OCI-LY7 (cell line): ENCODE data around the gene TTLL7.

Experiments
- CTCF ChIP-seq: fragments of 200-600 bp; sonication (generic); conservative IDR thresholded peaks from 2 replicates; pipeline ENCODE4 v1.5.1; 2014; ENCODE audit warnings: mild to moderate bottlenecking, antibody characterized with exemption, low read length, moderate library complexity, mixed read lengths
- EZH2phosphoT487 ChIP-seq: fragments of 200-600 bp; sonication (generic); IDR thresholded peaks from 2 replicates; pipeline ENCODE4 v1.6.1; 2018; ENCODE audit warnings: low read depth, borderline replicate concordance, mild to moderate bottlenecking, mixed run types, antibody characterized with exemption, low read length, moderate library complexity, mixed read lengths

GRCh38 chr1:83960669-83961277, 38.2 kb downstream of the TTLL7 start:
- TF ChIP-seq CTCF (no peak), EZH2phosphoT487 (no peak)
